GM23248 (cell line): ENCODE results near the gene PTRH1.

Experiments
- EZH2 ChIP-seq: fragments of 200-600 bp; sonication (generic); IDR thresholded peaks from 2 replicates; pipeline ENCODE4 v1.6.1; 2018; ENCODE audit warnings: antibody characterized with exemption, mild to moderate bottlenecking; ENCODE audit not compliant: insufficient read depth, poor library complexity, severe bottlenecking
- EZH2phosphoT487 ChIP-seq: fragments of 200-600 bp; sonication (generic); IDR thresholded peaks from 2 replicates; pipeline ENCODE4 v1.6.1; 2018; ENCODE audit warnings: antibody characterized with exemption, moderate library complexity, mild to moderate bottlenecking, low read depth; ENCODE audit not compliant: insufficient read depth

DNA sequence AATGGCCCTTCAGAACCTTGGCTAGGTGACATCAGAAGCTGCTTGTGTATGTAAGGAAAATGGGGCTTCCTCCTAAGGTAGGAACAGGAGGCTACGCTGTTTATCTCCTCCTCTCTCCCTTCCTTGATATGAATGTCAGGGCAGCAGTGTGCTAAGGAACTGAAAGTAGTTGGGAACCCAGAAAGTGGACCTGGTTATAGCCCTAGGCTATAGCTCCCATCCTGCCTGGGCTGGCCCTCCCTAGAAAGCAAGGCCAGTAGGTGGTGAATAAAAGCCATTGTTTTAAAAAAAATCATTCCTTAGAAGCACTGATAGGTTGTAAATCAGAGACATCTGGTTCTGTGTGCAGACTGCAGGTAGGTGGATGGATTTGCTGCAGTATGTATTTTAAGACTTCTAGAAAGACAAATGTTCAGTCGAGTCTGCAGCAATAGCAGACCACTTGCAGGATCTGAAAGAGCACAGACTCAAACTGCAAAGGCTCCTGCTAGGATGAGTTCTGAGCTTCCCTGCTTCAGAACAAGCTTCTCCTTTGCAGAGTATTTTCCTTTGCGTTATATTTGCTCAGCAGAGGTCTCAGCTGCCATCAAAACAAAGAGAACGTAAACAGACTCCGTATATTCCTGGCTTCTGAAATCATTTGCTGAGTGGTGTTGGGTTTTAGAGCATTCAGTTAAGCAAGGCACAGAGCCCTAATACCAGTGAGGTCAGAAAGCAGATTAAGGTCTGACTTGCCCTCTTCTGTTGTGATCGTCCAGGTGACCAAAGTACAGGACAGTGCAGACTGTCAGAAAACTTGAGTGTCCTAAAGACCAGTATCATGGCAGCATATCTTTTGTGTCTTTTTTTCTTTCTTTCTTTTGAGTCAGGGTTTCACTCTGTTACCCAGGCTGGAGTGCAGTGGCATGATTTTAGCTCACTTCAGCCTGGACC lies 28.7 kb downstream of the PTRH1 start:
- TF ChIP-seq EZH2phosphoT487 (no peak), EZH2 (no peak)
